ENCODE measurements around the gene NTM.

NTM gene

DNA sequence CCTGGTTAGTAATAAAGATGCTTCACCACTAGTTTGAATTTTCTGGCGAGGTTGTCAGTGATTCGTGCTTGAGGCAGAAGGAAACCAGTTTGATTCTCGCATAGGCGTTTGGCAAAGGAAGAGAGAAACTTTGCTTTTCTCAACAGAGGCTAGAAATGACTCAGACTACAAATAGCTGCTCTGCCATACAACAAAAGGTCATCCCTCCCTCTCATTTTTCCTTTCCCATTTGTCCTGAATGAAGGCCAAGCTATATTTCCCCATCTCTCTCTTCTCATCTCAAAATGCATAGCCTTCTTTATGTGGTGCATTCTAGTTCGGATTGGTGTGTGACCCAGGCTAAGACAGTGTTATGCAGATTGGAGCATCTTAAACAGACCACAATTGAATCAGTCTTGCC lies 741.4 kb downstream of the NTM start:
- Histone ChIP-seq H3K9me2 (ENCODE audit: low read depth, low read length) (no peaks in the 10 kb centered on the region), H3K79me2 (ENCODE audit: insufficient read depth, low read length) (no peaks in the 10 kb centered on the region), H3K36me3 (ENCODE audit: insufficient read depth, low read length) (no peaks in the 10 kb centered on the region), H2AFZ (ENCODE audit: low read length) (no peak overlapping the region), H4K20me1 (ENCODE audit: insufficient read depth, low read length) (no peaks in the 10 kb centered on the region), H3K27me3 (ENCODE audit: insufficient read depth, low read length) (no peaks in the 10 kb centered on the region), H3K4me1 (ENCODE audit: insufficient read depth, low read length, severe bottlenecking) (no peaks in the 10 kb centered on the region), H3K27ac (ENCODE audit: low read depth, low read length, poor library complexity, severe bottlenecking) (no peak overlapping the region), H3F3A (ENCODE audit: insufficient read depth, low read length) (no peaks in the 10 kb centered on the region), H3K9ac (ENCODE audit: low read length) (no peak overlapping the region), H3K9me3 (ENCODE audit: low read length) (no peaks in the 10 kb centered on the region), H3K4me3 (ENCODE audit: low read depth, low read length, poor library complexity, severe bottlenecking) (no peak overlapping the region), H3K4me2 (ENCODE audit: low read length) (no peak overlapping the region)
- TF ChIP-seq EZH2 (IDR thresholded peaks at IDR 0.05; ENCODE audit: borderline replicate concordance, low read length) = no peak
- no peak for TF ChIP-seq CTCF (IDR thresholded peaks at IDR 0.05; ENCODE audit: low read length)

DNA sequence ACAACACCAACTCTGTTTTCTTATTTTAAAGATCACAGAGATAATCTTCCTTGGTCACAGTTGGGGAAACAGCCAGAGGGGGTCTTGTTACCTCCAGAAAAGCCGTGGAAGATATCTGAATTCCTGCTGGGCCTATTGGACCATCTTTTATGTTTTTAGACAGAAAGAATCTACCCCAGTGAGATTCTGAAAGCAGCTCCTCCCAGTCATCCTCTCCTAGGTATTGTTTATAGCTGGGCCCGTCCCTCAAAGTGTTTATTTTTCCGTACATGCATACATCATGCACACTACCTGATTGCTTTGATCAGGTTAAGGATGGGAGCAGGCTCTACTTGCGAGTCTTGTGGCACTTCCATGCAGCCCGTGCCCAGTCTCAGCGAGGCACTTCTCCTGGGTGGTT lies 742.4 kb downstream of the NTM start:
- no peaks in the 10 kb centered on the region for H3F3A ChIP-seq (ENCODE audit: insufficient read depth, low read length)
- H3K9me2 ChIP-seq (ENCODE audit: low read depth, low read length) = no peaks in the 10 kb centered on the region
- H3K4me3 ChIP-seq (ENCODE audit: low read depth, low read length, poor library complexity, severe bottlenecking) = no peak overlapping the region
- H3K36me3 ChIP-seq (ENCODE audit: insufficient read depth, low read length) = no peaks in the 10 kb centered on the region
- no peaks in the 10 kb centered on the region for H4K20me1 ChIP-seq (ENCODE audit: insufficient read depth, low read length)
- H3K9me3 ChIP-seq (ENCODE audit: low read length) = no peaks in the 10 kb centered on the region
- H3K79me2 ChIP-seq (ENCODE audit: insufficient read depth, low read length) = no peaks in the 10 kb centered on the region
- H3K27me3 ChIP-seq (ENCODE audit: insufficient read depth, low read length) = no peaks in the 10 kb centered on the region
- no peak overlapping the region for H2AFZ ChIP-seq (ENCODE audit: low read length)
- H3K27ac ChIP-seq (ENCODE audit: low read depth, low read length, poor library complexity, severe bottlenecking) = no peak overlapping the region
- no peak for TF ChIP-seq EZH2 (IDR thresholded peaks at IDR 0.05; ENCODE audit: borderline replicate concordance, low read length)
- no peak for TF ChIP-seq CTCF (IDR thresholded peaks at IDR 0.05; ENCODE audit: low read length)
- no peaks in the 10 kb centered on the region for H3K4me1 ChIP-seq (ENCODE audit: insufficient read depth, low read length, severe bottlenecking)
- H3K9ac ChIP-seq (ENCODE audit: low read length) = no peak overlapping the region
- no peak overlapping the region for H3K4me2 ChIP-seq (ENCODE audit: low read length)

- Histone ChIP-seq H3K9me2 (ENCODE audit: low read depth, low read length) (no peaks in the 10 kb centered on the region), H3K4me1 (ENCODE audit: insufficient read depth, low read length, severe bottlenecking) (no peaks in the 10 kb centered on the region), H3K4me2 (ENCODE audit: low read length) (no peak overlapping the region), H3K9me3 (ENCODE audit: low read length) (no peaks in the 10 kb centered on the region), H3F3A (ENCODE audit: insufficient read depth, low read length) (no peaks in the 10 kb centered on the region), H3K4me3 (ENCODE audit: low read depth, low read length, poor library complexity, severe bottlenecking) (no peak overlapping the region), H3K79me2 (ENCODE audit: insufficient read depth, low read length) (no peaks in the 10 kb centered on the region), H2AFZ (ENCODE audit: low read length) (no peak overlapping the region), H3K27me3 (ENCODE audit: insufficient read depth, low read length) (no peaks in the 10 kb centered on the region), H3K9ac (ENCODE audit: low read length) (no peak overlapping the region), H4K20me1 (ENCODE audit: insufficient read depth, low read length) (no peaks in the 10 kb centered on the region), H3K36me3 (ENCODE audit: insufficient read depth, low read length) (no peaks in the 10 kb centered on the region), H3K27ac (ENCODE audit: low read depth, low read length, poor library complexity, severe bottlenecking) (no peak overlapping the region)
- TF ChIP-seq EZH2 (IDR thresholded peaks at IDR 0.05; ENCODE audit: borderline replicate concordance, low read length) (no peak), CTCF (IDR thresholded peaks at IDR 0.05; ENCODE audit: low read length) (peak; percentile 29; the same call in 1 of the 2 replicates)
Measured at GRCh38 chr11:132114185-132114584, 743.8 kb downstream of the NTM start.

Data from OCI-LY1 (cell line).